HepG2 (cell line): ENCODE data around the gene TRMT112. TPM values are rescaled to one million over a fixed set of nuclear protein-coding genes. Genes with fewer than 3 reads are reported as not detected.
A peak's percentile ranks its signal among the peaks of the same experiment; 100 is the strongest.

Experiments used
- ARID5B ChIP-seq: IDR thresholded peaks from 2 replicates; pipeline ENCODE4 v1.4.0; 2020; ENCODE audit warnings: mild to moderate bottlenecking, missing genetic modification reagents
- DDIT3 ChIP-seq: sonication (generic); formaldehyde crosslinking; IDR thresholded peaks from 2 replicates; pipeline ENCODE4 v1.4.0; 2020; ENCODE audit warnings: mild to moderate bottlenecking, missing genetic modification reagents
- FIP1L1 ChIP-seq: fragments of 200-400 bp; formaldehyde crosslinking; IDR thresholded peaks from 2 replicates; pipeline ENCODE4 v1.6.1; 2018; ENCODE audit warnings: low read depth, mild to moderate bottlenecking, low read length, moderate library complexity, borderline replicate concordance; ENCODE audit not compliant: insufficient read depth
- MED1 ChIP-seq: sonication (generic); formaldehyde crosslinking; IDR thresholded peaks from 2 replicates; pipeline ENCODE4 v1.4.0; 2020; ENCODE audit warnings: missing genetic modification reagents
- NFATC3 ChIP-seq: sonication (generic); formaldehyde crosslinking; IDR thresholded peaks from 2 replicates; pipeline ENCODE4 v1.5.1; 2020; ENCODE audit warnings: mild to moderate bottlenecking, missing genetic modification reagents
- NFYC ChIP-seq: IDR thresholded peaks from 2 replicates; pipeline ENCODE4 v1.6.1; 2016; ENCODE audit warnings: missing genetic modification reagents, missing compliant biosample characterization
- NR2C2 ChIP-seq: sonication (generic); formaldehyde crosslinking; IDR thresholded peaks from 2 replicates; pipeline ENCODE4 v1.4.0; 2020; ENCODE audit warnings: missing genetic modification reagents, mild to moderate bottlenecking, moderate library complexity, borderline replicate concordance
- SMC3 ChIP-seq: IDR thresholded peaks from 2 replicates; pipeline ENCODE4 v1.6.1; 2011; ENCODE audit warnings: low read length, improper control_type of control experiment
- SNAPC2 ChIP-seq: sonication (generic); formaldehyde crosslinking; IDR thresholded peaks from 2 replicates; pipeline ENCODE4 v1.8.1; 2022; ENCODE audit warnings: mild to moderate bottlenecking, missing genetic modification reagents
- TRIM22 ChIP-seq: fragments of 450-650 bp; IDR thresholded peaks from 2 replicates; pipeline ENCODE4 v1.6.1; 2017
- ZBTB14 ChIP-seq: sonication (generic); formaldehyde crosslinking; IDR thresholded peaks from 2 replicates; pipeline ENCODE4 v1.4.0; 2020; ENCODE audit warnings: missing genetic modification reagents
- ZNF609 ChIP-seq: sonication (generic); formaldehyde crosslinking; IDR thresholded peaks from 2 replicates; pipeline ENCODE4 v1.4.0; 2020; ENCODE audit warnings: mild to moderate bottlenecking, missing genetic modification reagents, borderline replicate concordance
- ZNF710 ChIP-seq: sonication (generic); formaldehyde crosslinking; IDR thresholded peaks from 2 replicates; pipeline ENCODE4 v1.5.0; 2020; ENCODE audit warnings: mild to moderate bottlenecking, missing genetic modification reagents, borderline replicate concordance
- ZNF816 ChIP-seq: sonication (generic); formaldehyde crosslinking; IDR thresholded peaks from 2 replicates; pipeline ENCODE4 v1.8.0; 2022; ENCODE audit warnings: missing genetic modification reagents, mild to moderate bottlenecking, borderline replicate concordance
- polyA plus RNA-seq, 8 experiments: library from polyadenylated mRNA; depleted of rRNA in 3 of 8; stranded (reverse) in 7 of 8; unstranded in 1 of 8; fragments of >200 nt; fragmentation: Illumina TruSeq in 4 of 8; extraction: Trizol in 4 of 8; gene quantifications; 2 replicates each; pipeline versions ENCODE4 v1.2.1 to v1.2.3, GENCODE V29; 2011 to 2016; ENCODE audit warnings: low read depth in 4 of 8, missing spikeins in 1 of 8, mixed read lengths in 1 of 8; ENCODE audit not compliant: insufficient read depth in 1 of 8
- total RNA-seq, 5 experiments: library from RNA; depleted of rRNA; stranded (reverse); fragments of >200 nt; fragmentation: Illumina TruSeq; extraction: Trizol; gene quantifications; 2 replicates each; pipeline ENCODE4 v1.2.3, GENCODE V29; 2016; ENCODE audit warnings: low read depth in 1 of 5

TRMT112 gene
- total and polyA plus RNA-seq, 2 of the 13 experiments (the other 11 are each of a cell fraction or from before 2014, with no cell fraction given): 186 to 409 TPM

- TF ChIP-seq MED1 (CRISPR knock-in tag) (peak; percentile 78), TRIM22 (no peak), ZBTB14 (peak; percentile 71; the same call in 1 of the 2 replicates), ZNF816 (CRISPR knock-in tag) (no peak), NR2C2 (CRISPR knock-in tag) (peak; percentile 100), ZNF710 (CRISPR knock-in tag) (no peak), ZNF609 (no peak), NFYC (peak; percentile 76), SMC3 (no peak), NFATC3 (CRISPR knock-in tag) (no peak), SNAPC2 (CRISPR knock-in tag) (peak; percentile 66; the same call in 1 of the 2 replicates), FIP1L1 (no peak; the same call in 1 of the 2 replicates), DDIT3 (CRISPR knock-in tag) (no peak), ARID5B (CRISPR knock-in tag) (no peak; the same call in none of the 2 replicates)
Observed at GRCh38 chr11:64269540-64270220, 47.7 kb downstream of the TRMT112 start (continued).
